Endothelial cell of umbilical vein (primary cell): ENCODE measurements around the gene LANCL2. TPM values are rescaled to one million over a fixed set of nuclear protein-coding genes. Genes with fewer than 3 reads are reported as not detected.

Experiments used
- BruUV-seq: library from RNA; stranded (reverse); fragments of 400-500 nt; replicated peaks from 2 replicates; lab custom pipeline; 2021; lab: Mats Ljungman, UMichigan
- CTCF ChIA-PET: fragments of 300-600, 350-600 bp; sonication (Branson Sonifier 250); formaldehyde crosslinking; loops from one replicate; lab custom pipeline; 2021; ENCODE audit warnings: antibody characterized with exemption, inconsistent platforms; lab: Charles Lee
- POLR2A ChIA-PET: fragments of 300-600, 350-600 bp; sonication (Branson Sonifier 250); formaldehyde crosslinking; loops from one replicate; lab custom pipeline; 2021; ENCODE audit warnings: antibody characterized with exemption, inconsistent platforms; lab: Charles Lee
- DNase-seq: peaks from one replicate; pipeline ENCODE4 v3.0.0-alpha.2; 2011; ENCODE audit warnings: low read depth, low spot score
- FAIRE-seq: peaks from 2 replicates; lab custom pipeline; 2011; peaks lifted over from hg19 to GRCh38; lab: Jason Lieb, UNC
- H2AFZ ChIP-seq: 2 replicates; pipeline ENCODE4 v1.6.0; 2012; ENCODE audit warnings: low read depth, low read length, control low read depth, inconsistent platforms
- H3K27ac ChIP-seq: 2 replicates; pipeline ENCODE4 v1.5.1; 2011; ENCODE audit warnings: low read depth, mild to moderate bottlenecking, control low read depth, low read length, moderate library complexity; ENCODE audit not compliant: insufficient read depth
- H3K27me3 ChIP-seq, 2 experiments: 2 replicates each; pipeline versions ENCODE4 v1.6.0 to v1.6.1; 2011; ENCODE audit warnings: low read length in 2 of 2, mixed read lengths in 1 of 2; ENCODE audit not compliant: control insufficient read depth in 2 of 2, insufficient read depth in 2 of 2
- H3K36me3 ChIP-seq, 2 experiments: 2 replicates in 1 of 2; 3 replicates in 1 of 2; pipeline ENCODE4 v1.5.1; 2011; ENCODE audit warnings: low read length in 2 of 2, mild to moderate bottlenecking in 1 of 2, moderate library complexity in 1 of 2; ENCODE audit not compliant: control insufficient read depth in 2 of 2, insufficient read depth in 2 of 2; ENCODE audit errors: extremely low read depth in 1 of 2
- H3K4me1 ChIP-seq: 3 replicates; pipeline ENCODE4 v1.5.1; 2011; ENCODE audit warnings: mild to moderate bottlenecking, low read length; ENCODE audit not compliant: control insufficient read depth, insufficient read depth; ENCODE audit errors: extremely low read depth
- H3K4me2 ChIP-seq: 2 replicates; pipeline ENCODE4 v1.6.1; 2011; ENCODE audit warnings: low read length, control low read depth, mixed read lengths; ENCODE audit not compliant: insufficient read depth
- H3K4me3 ChIP-seq, 3 experiments: fragments of 200-600 bp in 1 of 3; sonication (generic), shearing (Covaris generic) in 1 of 3; replicated peaks in 1 of 3; 2 replicates each; pipeline ENCODE4 v1.5.1; 2011 to 2016; ENCODE audit warnings: control low read depth in 3 of 3, low read length in 3 of 3, mild to moderate bottlenecking in 2 of 3, inconsistent platforms in 1 of 3, low read depth in 1 of 3, moderate library complexity in 1 of 3; ENCODE audit not compliant: insufficient read depth in 1 of 3
- H3K79me2 ChIP-seq: 2 replicates; pipeline ENCODE4 v1.6.0; 2012; ENCODE audit warnings: low read length, inconsistent platforms; ENCODE audit not compliant: control insufficient read depth, insufficient read depth
- H3K9ac ChIP-seq: replicated peaks from 2 replicates; pipeline ENCODE3; 2011; ENCODE audit warnings: low read length, control low read depth; ENCODE audit not compliant: insufficient read depth; ENCODE audit errors: extremely low read depth
- H3K9me1 ChIP-seq: replicated peaks from 3 replicates; pipeline ENCODE4 v1.6.0; 2011; ENCODE audit warnings: mild to moderate bottlenecking, low read length; ENCODE audit not compliant: control insufficient read depth, insufficient read depth; ENCODE audit errors: extremely low read depth
- H3K9me3 ChIP-seq: replicated peaks from 2 replicates; pipeline ENCODE4 v1.5.1; 2012; ENCODE audit warnings: low read length, inconsistent platforms; ENCODE audit not compliant: control insufficient read depth, insufficient read depth
- H4K20me1 ChIP-seq: replicated peaks from 2 replicates; pipeline ENCODE3; 2011; ENCODE audit warnings: mild to moderate bottlenecking, low read length; ENCODE audit not compliant: control insufficient read depth, insufficient read depth; ENCODE audit errors: extremely low read depth
- EZH2 ChIP-seq: IDR thresholded peaks from 2 replicates; pipeline ENCODE4 v1.6.1; 2012; ENCODE audit warnings: borderline replicate concordance, low read depth, mild to moderate bottlenecking, moderate library complexity, low read length, inconsistent platforms; ENCODE audit not compliant: severe bottlenecking
- FOS ChIP-seq: IDR thresholded peaks from 2 replicates; pipeline ENCODE4 v1.6.1; 2011; ENCODE audit warnings: mild to moderate bottlenecking, low read length, moderate library complexity, borderline replicate concordance; ENCODE audit not compliant: insufficient read depth
- GATA2 ChIP-seq: IDR thresholded peaks from 2 replicates; pipeline ENCODE4 v1.7.0; 2011; ENCODE audit warnings: low read depth, mild to moderate bottlenecking, moderate library complexity, mixed read lengths, low read length; ENCODE audit not compliant: insufficient read length, insufficient read depth
- JUN ChIP-seq: IDR thresholded peaks from 2 replicates; pipeline ENCODE4 v1.6.1; 2011; ENCODE audit warnings: borderline replicate concordance, low read depth; ENCODE audit not compliant: insufficient read length, insufficient read depth
- MYC ChIP-seq: IDR thresholded peaks from one replicate; pipeline ENCODE4 v1.6.1; 2011; ENCODE audit warnings: mild to moderate bottlenecking, low read depth, low read length
- POLR2A ChIP-seq: IDR thresholded peaks from 2 replicates; pipeline ENCODE4 v1.6.1; 2012; ENCODE audit warnings: low read depth, mild to moderate bottlenecking, control low read depth, low read length
- POLR2AphosphoS5 ChIP-seq: IDR thresholded peaks from 2 replicates; pipeline ENCODE4 v1.6.1; 2012; ENCODE audit warnings: low read depth, mild to moderate bottlenecking, control low read depth, low read length, moderate library complexity; ENCODE audit not compliant: insufficient read depth
- dilution Hi-C: fragments of 300-500 bp; cut with MboI; formaldehyde crosslinking; loops from one replicate; pipeline ENCODE4 v1.15.0; 2019; ENCODE audit warnings: low sequenced_read_pairs; ENCODE audit not compliant: extremely low pct_ligation_motif_present
- intact Hi-C: fragments of 100-400 bp; cut with micrococcal nuclease; formaldehyde crosslinking; loops from one replicate; pipeline ENCODE4 v1.10.0; 2022
- polyA plus RNA-seq, 4 experiments: library from polyadenylated mRNA; depleted of rRNA in 3 of 4; stranded (reverse) in 3 of 4; unstranded in 1 of 4; fragments of >200 nt; gene quantifications; 2 replicates each; pipeline versions ENCODE4 v1.2.1 to v1.2.3, GENCODE V29; 2011 to 2012; ENCODE audit warnings: missing spikeins in 1 of 4
- total RNA-seq: library from RNA; stranded (reverse); gene quantifications from 2 replicates; pipeline ENCODE4 v1.2.3, GENCODE V29; 2021
- TF ChIP-seq, protein P1 (sequence below): IDR thresholded peaks from 2 replicates; pipeline ENCODE4 v1.6.1; 2011; ENCODE audit not compliant: insufficient read depth, insufficient read length
- TF ChIP-seq, protein P2 (sequence below), 2 donors: IDR thresholded peaks; 1 replicate in 1 of 2; 2 replicates in 1 of 2; pipeline ENCODE4 v1.5.1; 2011; ENCODE audit warnings: low read length in 2 of 2, mild to moderate bottlenecking in 2 of 2, moderate library complexity in 2 of 2, control low read depth in 1 of 2, inconsistent platforms in 1 of 2, low read depth in 1 of 2; ENCODE audit not compliant: insufficient read depth in 1 of 2; ENCODE audit errors: extremely low read depth in 1 of 2

Gene LANCL2
- total and polyA plus RNA-seq, 2 donors (not counting 3 experiments of a cell fraction or from before 2014, with no cell fraction given), result 19.2 to 25.3 TPM

DNA sequence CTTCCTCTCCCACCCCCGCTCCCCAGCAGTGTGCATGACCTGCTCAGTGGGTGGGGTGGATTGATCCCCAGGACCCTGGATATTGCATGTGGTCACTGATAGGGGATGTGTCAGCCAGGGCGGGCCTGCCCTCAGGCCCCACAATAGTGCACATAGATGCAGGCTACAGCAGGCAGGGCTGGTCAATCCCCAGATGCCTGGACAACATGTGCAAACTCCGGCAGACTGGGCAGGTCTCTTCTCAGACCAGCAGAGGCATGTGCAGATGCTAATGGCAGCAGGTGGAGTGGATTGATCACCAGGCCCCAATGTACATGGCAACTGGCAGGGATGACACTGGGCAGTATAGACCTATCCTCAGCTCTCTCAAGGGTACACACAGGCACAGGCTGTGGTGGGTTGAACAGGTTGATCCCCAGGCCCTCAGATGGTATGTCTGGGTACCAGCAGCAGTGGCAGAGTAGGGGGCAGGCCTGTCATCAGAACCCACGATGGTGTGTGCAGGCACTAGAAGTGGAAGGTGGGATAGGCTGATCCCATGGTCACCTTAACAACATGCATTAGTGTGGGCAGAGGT, 98.6 kb downstream of the LANCL2 start:
- no peak overlapping the region for H3K27ac ChIP-seq
- BruUV-seq, result no TSS peak
- no peak for FAIRE-seq
- TF ChIP-seq POLR2A, result no peak
- no peak for TF ChIP-seq POLR2AphosphoS5
- TF ChIP-seq, protein P1, sequence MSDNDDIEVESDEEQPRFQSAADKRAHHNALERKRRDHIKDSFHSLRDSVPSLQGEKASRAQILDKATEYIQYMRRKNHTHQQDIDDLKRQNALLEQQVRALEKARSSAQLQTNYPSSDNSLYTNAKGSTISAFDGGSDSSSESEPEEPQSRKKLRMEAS, result no peak
- TF ChIP-seq MYC, result no peak
- no peak for TF ChIP-seq JUN
- TF ChIP-seq, protein P2, sequence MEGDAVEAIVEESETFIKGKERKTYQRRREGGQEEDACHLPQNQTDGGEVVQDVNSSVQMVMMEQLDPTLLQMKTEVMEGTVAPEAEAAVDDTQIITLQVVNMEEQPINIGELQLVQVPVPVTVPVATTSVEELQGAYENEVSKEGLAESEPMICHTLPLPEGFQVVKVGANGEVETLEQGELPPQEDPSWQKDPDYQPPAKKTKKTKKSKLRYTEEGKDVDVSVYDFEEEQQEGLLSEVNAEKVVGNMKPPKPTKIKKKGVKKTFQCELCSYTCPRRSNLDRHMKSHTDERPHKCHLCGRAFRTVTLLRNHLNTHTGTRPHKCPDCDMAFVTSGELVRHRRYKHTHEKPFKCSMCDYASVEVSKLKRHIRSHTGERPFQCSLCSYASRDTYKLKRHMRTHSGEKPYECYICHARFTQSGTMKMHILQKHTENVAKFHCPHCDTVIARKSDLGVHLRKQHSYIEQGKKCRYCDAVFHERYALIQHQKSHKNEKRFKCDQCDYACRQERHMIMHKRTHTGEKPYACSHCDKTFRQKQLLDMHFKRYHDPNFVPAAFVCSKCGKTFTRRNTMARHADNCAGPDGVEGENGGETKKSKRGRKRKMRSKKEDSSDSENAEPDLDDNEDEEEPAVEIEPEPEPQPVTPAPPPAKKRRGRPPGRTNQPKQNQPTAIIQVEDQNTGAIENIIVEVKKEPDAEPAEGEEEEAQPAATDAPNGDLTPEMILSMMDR (IDR thresholded peaks at IDR 0.05; ENCODE audit: extremely low read depth in 1 of 2, insufficient read depth in 1 of 2, low read depth in 1 of 2, low read length in 2 of 2), result no peak
- TF ChIP-seq FOS, result no peak
- no peak for TF ChIP-seq GATA2
- TF ChIP-seq EZH2, result no peak
- DNase-seq, result no peak
- no peak overlapping the region for H3K9ac ChIP-seq
- ChIA-PET CTCF (no interaction called here), POLR2A (no interaction called here)
- no peaks in the 10 kb centered on the region for H3K79me2 ChIP-seq
- H3K27me3 ChIP-seq, result no peaks in the 10 kb centered on the region
- H3K4me3 ChIP-seq, result no peak overlapping the region
- no peak overlapping the region for H3K4me2 ChIP-seq
- H4K20me1 ChIP-seq, result no peaks in the 10 kb centered on the region
- H3K36me3 ChIP-seq, result peaks cover 17 to 26% of the 10 kb centered on the region in 2 experiments
- dilution Hi-C loops, result no loop called here
- intact Hi-C loops, result no loop called here
- H3K9me3 ChIP-seq, result no peaks in the 10 kb centered on the region
- no peaks in the 10 kb centered on the region for H3K9me1 ChIP-seq
- H2AFZ ChIP-seq, result no peak overlapping the region
- H3K4me1 ChIP-seq, result peaks cover under 1% of the 10 kb centered on the region
